HG03108 (cell line): ENCODE measurements around the gene SLC5A5.
"Not testable (repeated sequence)": the region's sequence is repeated elsewhere in the genome, so short reads cannot be mapped to it uniquely, and the experiment has no call there.

ENCODE experiments used
- ATAC-seq: cut with Tn5 transposase; IDR thresholded peaks from one replicate; pipeline ENCODE4 v1.9.1; 2021; ENCODE audit warnings: moderate library complexity; ENCODE audit not compliant: unreplicated experiment

Gene SLC5A5

GRCh38 chr19:17915940-17916593, 44.3 kb downstream of the SLC5A5 start:
- no peak for ATAC-seq

GRCh38 chr19:17918151-17918550, 46.4 kb downstream of the SLC5A5 start:
- ATAC-seq: not testable (repeated sequence)

GRCh38 chr19:17919122-17919521, 47.4 kb downstream of the SLC5A5 start:
- ATAC-seq: not testable (repeated sequence)

DNA sequence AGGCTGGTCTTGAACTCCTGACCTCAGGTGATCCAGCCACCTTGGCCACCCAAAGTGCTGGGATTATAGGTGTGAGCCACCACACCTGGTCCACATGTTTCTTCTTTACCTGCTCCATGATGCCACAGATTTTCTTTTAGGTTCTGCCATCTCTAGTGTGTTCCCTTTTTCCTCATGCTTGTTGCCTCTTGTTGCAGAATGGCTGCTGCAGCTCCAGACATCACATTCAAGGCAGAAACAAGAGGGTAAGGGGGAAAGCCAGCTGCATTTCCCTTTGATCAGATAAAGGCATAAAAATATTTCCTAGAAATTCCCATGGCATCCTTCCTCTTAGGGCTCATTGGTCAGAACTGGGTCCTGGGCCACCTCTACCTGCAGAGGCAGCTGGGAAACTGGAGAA, 48.8 kb downstream of the SLC5A5 start:
- no peak for ATAC-seq

DNA sequence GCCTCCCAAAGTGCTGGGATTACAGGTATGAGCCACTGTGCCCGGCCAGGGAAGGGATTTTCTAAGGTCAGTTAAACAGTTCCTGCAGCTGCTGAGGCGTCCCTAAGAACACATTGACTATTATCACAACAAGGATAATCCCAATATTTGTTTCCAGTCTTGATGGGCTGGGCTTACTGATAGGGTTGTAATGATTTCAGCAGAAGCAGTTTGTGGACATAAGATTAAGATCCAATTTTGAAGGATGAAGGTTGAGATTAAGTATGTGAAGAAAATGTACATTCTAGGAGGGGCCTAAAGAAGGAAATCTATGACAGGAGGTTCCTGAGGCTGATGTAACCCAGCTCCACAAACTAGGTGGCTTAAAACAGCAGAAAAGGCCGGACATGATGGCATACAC, 50.4 kb downstream of the SLC5A5 start:
- no peak for ATAC-seq

- no peak for ATAC-seq
Observed at GRCh38 chr19:17926044-17926443, 54.3 kb downstream of the SLC5A5 start.

- ATAC-seq: no peak
Observed at GRCh38 chr19:17929056-17929455, 57.3 kb downstream of the SLC5A5 start.

- ATAC-seq: no peak
Observed at GRCh38 chr19:17931532-17932191, 59.9 kb downstream of the SLC5A5 start.

DNA sequence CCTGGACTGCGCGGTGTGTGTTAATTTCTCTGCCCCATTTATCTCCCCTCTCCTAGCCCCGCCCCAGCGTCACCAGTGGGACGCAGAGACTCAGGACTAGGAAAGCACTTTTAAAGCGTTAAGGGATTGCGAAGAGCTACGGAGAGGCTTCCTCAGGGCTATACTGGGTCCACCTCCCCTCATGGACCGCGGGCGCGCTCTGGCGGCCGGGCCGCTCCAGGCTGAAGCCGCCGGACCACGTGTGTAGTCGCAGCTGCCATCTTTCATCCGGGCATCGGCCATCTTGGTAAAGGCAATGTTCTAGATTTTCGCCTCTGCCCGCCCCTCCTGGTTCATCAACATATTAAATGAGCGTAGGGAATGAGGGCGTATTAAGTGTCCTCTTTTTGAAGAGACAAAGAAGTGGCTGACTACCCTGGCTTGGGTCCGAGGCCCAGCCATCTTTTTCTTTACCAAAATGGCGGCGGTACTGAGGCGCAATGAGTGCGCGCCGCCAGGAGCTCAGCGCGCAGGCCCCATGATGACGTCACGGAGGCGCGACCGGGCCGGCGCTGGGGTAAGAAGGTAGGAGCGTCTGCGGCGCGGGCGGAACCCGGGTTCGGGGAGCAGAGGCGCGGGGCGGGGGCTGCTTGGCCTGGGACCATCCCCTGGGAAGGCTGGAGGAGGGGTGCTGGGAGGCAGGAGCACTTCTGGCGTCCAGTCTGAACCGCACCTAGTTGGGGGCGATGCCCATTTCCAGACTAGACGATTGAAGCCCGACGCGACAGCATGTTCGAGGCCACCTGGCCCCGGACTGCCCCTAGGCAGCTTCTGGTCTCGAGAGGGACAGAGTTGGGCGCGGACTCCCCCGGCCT, 61.0 kb downstream of the SLC5A5 start, which contains the start of gene CCDC124:
CCDC124 (plus strand) TSS at position 531 of the 854 bp plus-strand sequence. CDS start 3,406 bp downstream, outside the sequence.
- ATAC-seq: peak; percentile 69

DNA sequence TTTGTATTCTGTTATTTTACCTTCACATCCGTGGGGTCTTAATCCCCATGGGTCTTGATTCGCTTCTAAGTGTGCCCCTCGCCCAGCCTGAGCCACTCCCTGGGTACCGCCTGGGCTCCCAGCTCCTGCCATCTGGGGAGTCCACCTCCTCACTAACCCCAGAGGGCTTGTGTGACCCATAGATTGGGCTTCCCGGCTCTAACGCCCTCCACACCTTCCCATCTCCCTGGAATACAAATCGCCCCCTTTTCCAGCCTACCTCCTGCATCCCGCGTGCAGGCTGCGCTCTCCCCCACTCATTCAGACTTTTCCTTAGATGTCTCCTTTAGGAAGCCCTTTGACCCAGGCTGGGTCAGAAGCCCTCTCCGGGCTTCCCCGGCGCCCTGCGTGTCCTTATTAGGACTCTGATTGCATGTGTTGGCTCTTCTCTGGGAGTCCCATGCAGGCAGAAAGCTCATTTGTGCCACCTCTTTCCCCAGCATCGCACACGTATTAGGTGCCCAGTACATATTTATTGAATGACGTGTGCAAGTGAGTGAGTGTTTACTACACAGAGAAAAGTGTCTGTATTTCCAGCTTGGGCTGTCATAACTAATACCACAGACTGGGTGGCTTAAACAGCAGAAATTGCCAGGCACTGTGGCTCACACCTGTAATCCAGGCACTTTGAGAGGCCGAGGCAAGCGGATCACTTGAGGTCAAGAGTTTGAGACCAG, 61.8 kb downstream of the SLC5A5 start:
- no peak for ATAC-seq

DNA sequence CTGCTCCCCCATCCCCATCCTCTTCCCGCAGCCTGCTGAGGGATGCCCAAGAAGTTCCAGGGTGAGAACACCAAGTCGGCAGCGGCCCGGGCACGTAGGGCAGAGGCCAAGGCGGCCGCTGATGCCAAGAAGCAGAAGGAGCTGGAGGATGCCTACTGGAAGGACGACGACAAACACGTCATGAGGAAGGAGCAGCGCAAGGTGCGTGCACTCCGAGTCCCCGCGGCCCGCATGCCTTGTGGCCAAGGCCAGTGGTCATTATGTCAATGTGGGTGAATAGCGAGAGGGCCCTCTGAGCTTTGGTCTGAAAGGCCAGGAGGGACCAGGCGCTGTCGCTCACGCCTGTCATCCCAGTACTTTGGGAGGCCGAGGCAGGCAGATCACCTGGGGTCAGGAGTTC, 64.6 kb downstream of the SLC5A5 start:
- no peak for ATAC-seq

GRCh38 chr19:17937371-17937900, 65.7 kb downstream of the SLC5A5 start:
- ATAC-seq: no peak

GRCh38 chr19:17938092-17938845, 66.5 kb downstream of the SLC5A5 start:
- no peak for ATAC-seq

DNA sequence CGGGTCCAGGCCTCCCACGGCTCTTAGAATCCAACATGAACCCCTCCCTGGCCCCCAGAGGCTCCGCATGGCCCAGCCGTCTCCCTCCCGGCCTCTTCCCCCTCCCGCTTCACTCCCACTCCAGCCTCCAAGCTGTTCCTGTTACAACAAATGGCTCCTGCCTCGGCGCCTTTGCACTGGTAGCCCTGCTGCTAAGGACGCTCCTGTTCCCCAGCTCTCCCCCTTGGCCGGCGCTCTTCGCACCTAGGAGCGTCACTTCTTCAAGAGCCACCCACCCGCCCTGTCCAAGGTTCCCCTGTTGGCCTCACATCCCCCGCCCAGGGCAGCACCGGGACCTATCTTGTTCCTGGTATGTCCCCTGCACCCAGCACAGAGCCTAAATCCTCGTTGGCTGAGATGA, 70.4 kb downstream of the SLC5A5 start:
- ATAC-seq: no peak

DNA sequence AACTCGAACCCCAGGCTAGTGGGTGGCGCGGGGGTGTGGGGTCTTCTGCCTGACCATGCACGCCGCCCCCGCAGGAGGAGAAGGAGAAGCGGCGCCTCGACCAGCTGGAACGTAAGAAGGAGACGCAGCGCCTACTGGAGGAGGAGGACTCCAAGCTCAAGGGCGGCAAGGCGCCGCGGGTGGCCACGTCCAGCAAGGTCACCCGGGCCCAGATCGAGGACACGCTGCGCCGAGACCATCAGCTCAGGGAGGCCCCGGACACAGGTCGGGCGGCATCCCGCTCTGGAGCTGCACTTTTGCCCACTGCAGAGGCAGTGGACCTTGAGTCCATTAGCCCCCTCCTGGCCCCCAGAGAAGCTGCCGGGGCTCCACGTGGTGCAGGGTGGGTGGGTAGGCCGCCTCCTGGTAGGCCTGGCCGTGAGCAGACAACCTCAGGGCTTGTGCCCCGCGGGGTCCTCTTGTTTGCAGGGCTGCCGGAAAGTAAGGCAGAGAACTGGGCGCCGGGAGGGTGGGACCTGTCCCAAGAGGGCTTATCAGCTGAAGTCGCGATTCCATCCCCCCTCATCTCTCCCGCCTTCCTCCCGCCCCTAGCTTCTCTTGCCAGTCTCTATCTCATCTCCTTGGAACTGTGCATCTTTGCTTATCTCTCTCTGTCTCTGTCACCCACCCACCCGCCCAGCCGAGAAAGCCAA, 71.0 kb downstream of the SLC5A5 start:
- ATAC-seq: no peak

DNA sequence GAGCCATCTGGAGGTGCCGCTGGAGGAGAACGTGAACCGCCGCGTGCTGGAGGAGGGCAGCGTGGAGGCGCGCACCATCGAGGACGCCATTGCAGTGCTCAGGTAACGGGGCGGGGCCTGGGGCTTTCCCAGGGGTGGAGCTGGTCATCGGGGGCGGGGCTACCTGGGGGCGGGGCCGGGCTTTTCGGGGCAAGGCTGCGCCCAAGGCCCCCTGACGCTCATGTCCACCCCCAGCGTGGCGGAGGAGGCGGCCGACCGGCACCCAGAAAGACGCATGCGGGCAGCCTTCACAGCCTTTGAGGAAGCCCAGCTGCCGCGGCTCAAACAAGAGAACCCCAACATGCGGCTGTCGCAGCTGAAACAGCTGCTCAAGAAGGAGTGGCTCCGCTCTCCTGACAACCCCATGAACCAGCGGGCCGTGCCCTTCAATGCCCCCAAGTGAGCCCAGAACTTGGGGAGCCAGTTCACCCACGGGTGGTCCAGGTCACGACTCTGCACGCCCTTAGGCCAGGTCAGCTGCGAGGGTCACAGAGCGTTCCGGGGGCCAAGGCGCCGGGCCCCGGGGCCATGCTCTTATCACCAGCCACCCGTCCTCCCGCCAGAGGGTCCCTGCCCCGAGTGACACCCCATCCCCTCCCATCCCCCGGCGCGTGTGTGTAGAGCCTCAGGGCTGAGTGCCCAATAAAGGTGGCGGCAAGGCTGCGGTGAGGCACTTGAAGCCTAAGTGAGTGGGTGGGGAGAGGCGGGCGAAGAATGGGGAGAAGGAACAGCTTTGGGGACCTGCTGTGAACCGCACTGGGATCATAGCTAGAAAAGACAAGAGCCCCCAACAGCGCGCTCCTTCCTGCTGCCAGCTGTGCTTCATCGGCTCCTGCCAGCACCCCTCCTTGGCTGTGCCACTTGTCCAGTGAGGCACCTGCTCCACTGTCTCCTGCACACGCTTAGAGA, 71.8 kb downstream of the SLC5A5 start:
- no peak for ATAC-seq

DNA sequence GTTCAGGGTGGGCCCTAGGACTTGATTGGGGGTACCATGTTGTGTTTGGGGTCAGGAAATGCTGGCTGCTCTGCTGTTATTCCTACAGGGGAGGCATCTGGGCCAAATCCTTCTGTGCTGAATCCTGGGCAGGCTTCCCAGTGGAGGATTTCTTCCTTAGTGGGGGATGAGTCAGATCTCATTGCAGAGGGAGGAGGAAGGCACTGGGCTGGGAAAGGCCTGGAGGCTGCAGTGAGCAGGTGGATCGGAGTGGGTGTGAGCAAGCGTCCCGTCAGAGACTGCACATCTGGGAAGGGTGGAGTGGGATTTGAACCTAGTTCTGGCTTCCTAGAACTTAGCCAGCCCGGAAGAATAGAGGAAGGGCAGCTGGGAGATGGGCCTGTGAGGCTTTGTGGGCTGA, 72.6 kb downstream of the SLC5A5 start:
- ATAC-seq: no peak
